HCT116 (cell line): ENCODE measurements around the gene CORO6.

Source experiments
- CBX3 ChIP-seq: IDR thresholded peaks from 2 replicates; pipeline ENCODE4 v1.6.1; 2012; ENCODE audit warnings: low read depth
- JUND ChIP-seq: IDR thresholded peaks from 2 replicates; pipeline ENCODE4 v1.6.1; 2012
- POLR2A ChIP-seq: IDR thresholded peaks from 2 replicates; pipeline ENCODE4 v1.7.0; 2011; ENCODE audit warnings: borderline replicate concordance; ENCODE audit not compliant: insufficient read depth, insufficient read length; ENCODE audit errors: extremely low read depth
- POLR2AphosphoS5 ChIP-seq: IDR thresholded peaks from 2 replicates; pipeline ENCODE4 v1.6.1; 2011; ENCODE audit warnings: mild to moderate bottlenecking, low read depth, low read length, moderate library complexity
- RAD21 ChIP-seq: IDR thresholded peaks from 2 replicates; pipeline ENCODE4 v1.6.1; 2012; ENCODE audit warnings: low read depth, mild to moderate bottlenecking
- SP1 ChIP-seq: IDR thresholded peaks from 2 replicates; pipeline ENCODE4 v1.6.1; 2012; ENCODE audit warnings: low read depth
- TF ChIP-seq, protein P1 (sequence below), 3 experiments: fragments of 200-600 bp in 1 of 3; sonication (generic) in 1 of 3; IDR thresholded peaks in 2 of 3; conservative IDR thresholded peaks in 1 of 3; 2 replicates each; pipeline ENCODE4 v1.5.1; 2012 to 2017; ENCODE audit warnings: low read depth in 2 of 3, low read length in 2 of 3, antibody characterized with exemption in 1 of 3, borderline replicate concordance in 1 of 3, control low read depth in 1 of 3, mild to moderate bottlenecking in 1 of 3, mixed read lengths in 1 of 3, mixed run types in 1 of 3, moderate library complexity in 1 of 3; ENCODE audit not compliant: insufficient read depth in 1 of 3
- TF ChIP-seq, protein P2 (sequence below): IDR thresholded peaks from 2 replicates; pipeline ENCODE4 v1.6.1; 2012; ENCODE audit warnings: low read depth

DNA sequence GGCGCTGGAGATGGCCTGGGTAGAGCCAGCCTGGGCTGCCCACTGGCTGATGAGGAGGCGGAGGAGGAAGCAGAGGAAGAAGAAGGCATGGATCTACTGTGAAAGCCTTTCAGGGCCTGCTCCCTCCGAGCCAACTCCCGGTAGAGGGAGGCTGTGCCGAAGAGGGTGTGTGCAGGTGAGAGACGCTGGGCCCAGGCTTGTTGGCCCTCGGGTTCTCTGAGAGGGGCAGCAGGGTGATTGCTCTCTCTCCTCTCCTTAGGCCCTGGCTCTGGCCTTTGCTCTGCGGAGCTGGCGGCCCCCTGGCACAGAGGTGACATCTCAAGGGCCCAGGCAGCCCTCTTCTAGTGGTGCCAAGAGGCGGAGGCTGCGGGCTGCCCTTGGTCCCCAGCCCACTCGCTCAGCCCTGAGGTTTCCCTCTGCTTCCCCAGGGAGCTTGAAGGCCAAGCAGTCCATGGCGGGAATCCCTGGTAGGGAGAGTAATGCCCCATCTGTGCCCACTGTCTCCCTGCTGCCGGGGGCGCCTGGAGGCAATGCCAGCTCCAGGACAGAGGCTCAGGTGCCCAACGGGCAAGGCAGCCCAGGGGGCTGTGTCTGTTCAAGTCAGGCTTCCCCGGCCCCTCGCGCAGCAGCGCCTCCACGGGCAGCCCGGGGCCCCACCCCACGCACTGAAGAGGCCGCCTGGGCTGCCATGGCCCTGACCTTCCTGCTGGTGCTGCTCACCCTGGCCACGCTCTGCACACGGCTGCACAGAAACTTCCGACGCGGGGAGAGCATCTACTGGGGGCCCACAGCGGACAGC is 50.6 kb downstream of the CORO6 start:
- TF ChIP-seq, protein P1, sequence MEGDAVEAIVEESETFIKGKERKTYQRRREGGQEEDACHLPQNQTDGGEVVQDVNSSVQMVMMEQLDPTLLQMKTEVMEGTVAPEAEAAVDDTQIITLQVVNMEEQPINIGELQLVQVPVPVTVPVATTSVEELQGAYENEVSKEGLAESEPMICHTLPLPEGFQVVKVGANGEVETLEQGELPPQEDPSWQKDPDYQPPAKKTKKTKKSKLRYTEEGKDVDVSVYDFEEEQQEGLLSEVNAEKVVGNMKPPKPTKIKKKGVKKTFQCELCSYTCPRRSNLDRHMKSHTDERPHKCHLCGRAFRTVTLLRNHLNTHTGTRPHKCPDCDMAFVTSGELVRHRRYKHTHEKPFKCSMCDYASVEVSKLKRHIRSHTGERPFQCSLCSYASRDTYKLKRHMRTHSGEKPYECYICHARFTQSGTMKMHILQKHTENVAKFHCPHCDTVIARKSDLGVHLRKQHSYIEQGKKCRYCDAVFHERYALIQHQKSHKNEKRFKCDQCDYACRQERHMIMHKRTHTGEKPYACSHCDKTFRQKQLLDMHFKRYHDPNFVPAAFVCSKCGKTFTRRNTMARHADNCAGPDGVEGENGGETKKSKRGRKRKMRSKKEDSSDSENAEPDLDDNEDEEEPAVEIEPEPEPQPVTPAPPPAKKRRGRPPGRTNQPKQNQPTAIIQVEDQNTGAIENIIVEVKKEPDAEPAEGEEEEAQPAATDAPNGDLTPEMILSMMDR (IDR thresholded peaks at IDR 0.05 in 2 of 3, conservative IDR thresholded peaks at IDR 0.05 in 1 of 3; ENCODE audit: borderline replicate concordance in 1 of 3, insufficient read depth in 1 of 3, low read depth in 2 of 3, low read length in 2 of 3): no peak
- TF ChIP-seq POLR2A (no peak), RAD21 (no peak), JUND (no peak), POLR2AphosphoS5 (no peak), SP1 (no peak), CBX3 (no peak)
- TF ChIP-seq, protein P2, sequence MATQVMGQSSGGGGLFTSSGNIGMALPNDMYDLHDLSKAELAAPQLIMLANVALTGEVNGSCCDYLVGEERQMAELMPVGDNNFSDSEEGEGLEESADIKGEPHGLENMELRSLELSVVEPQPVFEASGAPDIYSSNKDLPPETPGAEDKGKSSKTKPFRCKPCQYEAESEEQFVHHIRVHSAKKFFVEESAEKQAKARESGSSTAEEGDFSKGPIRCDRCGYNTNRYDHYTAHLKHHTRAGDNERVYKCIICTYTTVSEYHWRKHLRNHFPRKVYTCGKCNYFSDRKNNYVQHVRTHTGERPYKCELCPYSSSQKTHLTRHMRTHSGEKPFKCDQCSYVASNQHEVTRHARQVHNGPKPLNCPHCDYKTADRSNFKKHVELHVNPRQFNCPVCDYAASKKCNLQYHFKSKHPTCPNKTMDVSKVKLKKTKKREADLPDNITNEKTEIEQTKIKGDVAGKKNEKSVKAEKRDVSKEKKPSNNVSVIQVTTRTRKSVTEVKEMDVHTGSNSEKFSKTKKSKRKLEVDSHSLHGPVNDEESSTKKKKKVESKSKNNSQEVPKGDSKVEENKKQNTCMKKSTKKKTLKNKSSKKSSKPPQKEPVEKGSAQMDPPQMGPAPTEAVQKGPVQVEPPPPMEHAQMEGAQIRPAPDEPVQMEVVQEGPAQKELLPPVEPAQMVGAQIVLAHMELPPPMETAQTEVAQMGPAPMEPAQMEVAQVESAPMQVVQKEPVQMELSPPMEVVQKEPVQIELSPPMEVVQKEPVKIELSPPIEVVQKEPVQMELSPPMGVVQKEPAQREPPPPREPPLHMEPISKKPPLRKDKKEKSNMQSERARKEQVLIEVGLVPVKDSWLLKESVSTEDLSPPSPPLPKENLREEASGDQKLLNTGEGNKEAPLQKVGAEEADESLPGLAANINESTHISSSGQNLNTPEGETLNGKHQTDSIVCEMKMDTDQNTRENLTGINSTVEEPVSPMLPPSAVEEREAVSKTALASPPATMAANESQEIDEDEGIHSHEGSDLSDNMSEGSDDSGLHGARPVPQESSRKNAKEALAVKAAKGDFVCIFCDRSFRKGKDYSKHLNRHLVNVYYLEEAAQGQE: no peak
